Embryonic facial prominence (tissue), 1 donor: ENCODE measurements around the gene GCHFR.

Source experiments
- DNase-seq: peaks from one replicate; pipeline ENCODE4 v3.0.0-alpha.2; 2016; ENCODE audit errors: extremely low spot score

The GCHFR gene

DNA sequence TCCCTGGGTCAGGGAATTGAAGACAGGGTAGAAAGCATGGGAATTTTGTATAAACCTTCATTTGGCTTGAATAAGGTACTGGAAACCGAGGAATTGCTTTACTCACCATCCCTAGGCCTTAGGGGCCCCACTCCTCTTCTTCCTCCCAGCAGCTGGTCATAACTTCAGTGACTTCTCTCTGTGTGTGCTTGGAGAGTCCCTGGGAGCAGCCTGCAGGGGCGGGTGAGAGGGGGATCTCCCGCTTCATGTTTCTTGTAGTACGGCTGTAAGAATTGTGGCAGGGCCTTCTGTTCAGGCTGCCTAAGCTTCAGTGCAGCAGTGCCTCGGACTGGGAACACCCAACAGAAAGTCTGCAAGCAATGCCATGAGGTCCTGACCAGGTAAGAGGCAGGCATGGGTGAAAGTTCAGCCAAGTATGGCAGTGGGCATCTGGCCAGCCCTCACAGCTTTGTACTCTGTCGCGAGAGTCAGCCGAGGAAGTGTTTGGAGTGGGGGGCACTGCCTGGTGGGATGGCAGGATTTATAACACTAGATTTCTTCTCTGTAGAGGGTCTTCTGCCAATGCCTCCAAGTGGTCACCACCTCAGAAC, 45.1 kb downstream of the GCHFR start:
- DNase-seq, result no peak

DNA sequence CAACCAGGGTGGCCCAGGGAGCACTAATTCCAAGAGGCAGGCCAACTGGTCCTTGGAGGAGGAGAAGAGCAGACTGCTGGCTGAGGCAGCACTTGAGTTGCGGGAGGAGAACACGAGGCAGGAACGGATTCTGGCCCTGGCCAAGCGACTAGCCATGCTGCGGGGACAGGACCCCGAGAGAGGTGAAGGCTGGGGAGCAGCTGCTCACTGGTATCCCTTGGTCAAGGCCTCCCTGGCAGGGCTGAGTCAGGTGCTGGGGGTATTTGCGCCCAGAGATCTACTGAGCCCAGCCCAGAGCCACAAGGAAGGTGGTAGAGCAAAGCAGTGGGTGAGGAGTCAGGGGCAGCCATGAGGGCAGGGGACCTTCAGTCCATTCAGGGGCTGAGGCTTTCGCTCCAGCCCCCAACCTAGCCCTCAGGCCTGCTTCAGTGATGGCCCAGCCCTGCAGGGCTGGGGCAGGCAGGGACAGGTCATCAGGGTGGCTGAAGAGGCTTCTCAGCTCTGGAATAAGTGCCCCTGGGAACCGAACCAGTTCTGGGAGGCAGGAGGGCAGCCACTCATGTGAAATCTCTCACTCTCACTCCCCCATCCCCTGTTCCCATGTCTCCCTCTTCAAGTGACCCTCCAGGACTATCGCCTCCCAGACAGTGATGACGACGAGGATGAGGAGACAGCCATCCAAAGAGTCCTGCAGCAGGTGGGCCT, 49.0 kb downstream of the GCHFR start:
- DNase-seq, result no peak

DNA sequence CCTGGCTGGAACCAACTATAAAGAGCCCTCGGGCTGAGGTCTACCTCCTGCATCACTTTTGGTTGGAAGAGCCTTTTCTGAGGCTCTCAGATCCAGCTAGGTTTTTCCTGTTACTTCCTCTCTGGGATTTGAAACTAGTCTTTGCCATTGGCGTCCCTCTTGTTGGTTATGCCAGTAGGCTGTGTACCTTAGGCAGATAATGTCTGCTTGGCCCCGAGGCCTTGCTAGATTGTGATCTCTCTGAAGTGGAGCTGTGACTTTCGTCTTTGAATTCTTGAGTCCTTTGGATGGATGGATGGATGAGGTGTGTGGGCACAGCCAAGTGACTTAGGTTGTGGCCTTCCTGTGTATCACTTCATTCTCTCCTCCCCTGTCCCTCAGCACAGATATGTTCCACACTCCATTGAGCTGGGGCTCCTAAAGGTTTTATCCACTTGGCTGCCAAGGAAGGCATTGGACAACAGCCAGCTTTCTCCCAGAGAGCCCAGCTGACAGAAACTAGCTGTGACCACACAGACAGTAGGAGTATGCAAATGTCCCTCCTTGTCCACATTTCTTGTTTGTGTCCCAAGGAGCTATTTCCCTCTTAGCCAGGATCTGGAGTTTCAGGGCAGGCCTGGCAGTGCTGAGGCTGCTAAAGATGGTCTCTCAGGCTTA, 51.3 kb downstream of the GCHFR start:
- no peak for DNase-seq
